GM20431 (cell line): Measurements from ENCODE around the gene IER5.

Source experiments
- in situ Hi-C: fragments of 300-500 bp; cut with MseI, MboI; formaldehyde crosslinking; loops from one replicate; pipeline ENCODE4 v1.15.0; 2020; ENCODE audit warnings: low sequenced_read_pairs; ENCODE audit not compliant: unreplicated experiment

The IER5 gene

DNA sequence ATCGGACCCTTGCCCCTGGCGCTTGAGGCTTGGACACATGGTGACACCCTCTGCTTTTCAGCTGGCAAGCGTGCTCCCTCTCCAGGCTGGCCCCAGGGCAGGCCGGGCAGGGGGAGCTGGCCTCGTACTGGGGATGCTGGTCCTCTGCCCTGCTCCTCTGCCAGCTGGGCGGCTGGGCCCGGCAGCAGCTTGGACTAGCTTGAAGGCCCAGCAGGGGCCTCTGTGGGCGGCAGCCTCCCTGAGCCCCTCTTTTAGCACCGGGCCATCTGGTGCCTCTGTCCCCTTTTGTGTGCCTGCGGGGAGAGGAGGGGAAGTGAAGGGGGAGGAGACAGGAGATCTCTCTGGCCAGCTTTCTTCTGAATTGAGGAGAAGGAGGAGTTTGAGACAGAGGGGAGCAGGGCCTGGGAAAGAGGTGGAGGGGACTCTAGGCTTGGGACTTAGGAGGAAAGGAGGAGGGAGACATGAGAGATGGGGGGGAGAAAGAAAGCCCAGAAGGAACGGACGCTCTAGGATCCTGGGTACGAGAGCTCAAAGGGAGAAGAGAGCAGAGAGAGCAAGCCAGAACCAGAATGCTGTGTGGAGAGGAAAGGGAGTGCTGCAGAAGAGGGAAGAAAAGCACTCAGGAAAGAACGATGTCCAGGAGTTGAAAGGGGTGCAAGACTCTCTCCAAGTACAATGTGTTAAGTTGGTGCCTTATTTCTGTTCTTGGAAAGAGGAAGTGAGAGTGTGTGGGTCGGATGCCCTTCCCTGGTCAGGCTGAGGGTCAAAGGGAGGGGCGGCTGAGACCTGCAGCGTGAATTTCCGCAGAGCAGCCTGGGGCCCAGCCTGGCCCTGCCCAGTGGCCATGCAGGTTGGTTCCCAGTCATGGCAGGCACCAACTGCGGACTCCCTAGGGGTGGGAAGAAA is 40.3 kb downstream of the IER5 start:
- in situ Hi-C loops = no loop called here

DNA sequence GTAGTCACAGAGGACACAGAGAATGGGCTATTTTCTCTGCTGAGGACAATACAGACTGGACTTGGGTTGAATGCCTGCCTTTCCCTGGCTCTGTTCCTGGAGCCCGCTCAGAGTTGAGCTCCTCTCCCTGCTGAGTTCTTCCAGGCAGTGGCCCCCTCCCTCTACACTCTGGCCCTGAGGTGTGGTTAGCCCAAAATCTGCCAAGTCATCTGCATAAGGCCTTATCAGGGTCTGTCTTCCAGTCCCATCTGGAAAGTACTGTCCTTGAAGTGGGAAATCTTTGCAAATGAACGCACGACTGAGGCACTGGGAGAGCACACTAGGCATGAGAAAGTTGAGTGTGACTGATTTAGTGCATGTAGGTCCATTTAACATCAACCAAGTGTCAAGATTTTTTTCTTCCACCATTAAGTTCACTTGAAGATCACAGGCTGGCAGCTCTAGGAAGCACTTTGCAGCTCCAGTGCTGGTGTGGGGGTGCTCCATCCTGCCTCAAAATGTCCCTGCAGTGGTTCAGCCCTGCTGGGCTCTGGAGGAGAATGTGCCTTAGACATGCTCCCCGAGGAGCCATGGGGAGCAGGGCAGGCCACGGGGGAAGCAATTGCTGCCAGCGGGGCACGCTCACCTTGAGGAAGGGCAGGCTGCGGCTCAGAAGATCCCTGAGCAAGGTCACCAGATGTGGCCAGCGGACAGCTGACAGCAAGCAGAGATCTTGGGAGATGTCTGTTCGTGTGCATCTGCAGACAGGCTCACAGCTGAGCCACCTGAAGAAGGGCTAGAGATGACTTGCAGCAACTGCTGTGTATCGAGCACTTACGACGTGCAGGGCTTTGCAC is 41.5 kb downstream of the IER5 start:
- in situ Hi-C loops = loop anchor here (10.0 kb wide), 1 partner anchor 45 kb away; the partner anchor contains the start of gene IER5

DNA sequence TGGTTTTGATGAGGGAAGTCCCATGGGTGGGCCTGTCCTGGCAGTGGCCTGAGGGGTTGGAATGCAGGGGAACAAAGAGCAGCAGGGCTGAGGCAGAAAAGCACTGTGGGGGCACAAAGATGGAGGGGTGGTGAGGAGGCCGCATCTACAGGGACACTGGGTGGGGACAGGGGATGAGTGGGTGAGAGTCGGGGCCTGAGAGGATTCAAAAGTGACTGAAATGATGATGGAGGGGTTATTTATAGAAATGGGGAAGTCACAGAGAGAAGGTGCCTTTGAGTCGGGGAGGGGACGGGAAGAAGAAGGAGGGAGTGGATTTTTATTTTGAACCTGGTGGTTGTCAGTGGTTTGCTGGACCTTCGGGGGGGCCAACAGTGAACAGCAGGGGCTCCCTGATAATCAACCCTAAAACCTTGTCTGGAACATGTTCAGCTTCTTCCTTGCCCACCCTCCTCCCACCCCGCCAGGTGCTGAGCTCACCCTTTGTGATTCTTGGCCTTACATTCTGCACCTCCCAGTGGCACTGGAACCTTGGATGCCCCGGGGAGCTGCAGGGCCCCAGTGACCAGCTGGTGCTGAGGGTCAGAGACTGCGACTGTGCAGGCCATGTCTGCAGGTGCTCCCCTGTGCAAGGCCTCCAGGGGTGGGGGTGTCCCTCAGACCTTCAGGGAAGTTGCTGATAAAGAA is 42.9 kb downstream of the IER5 start:
- in situ Hi-C loops = loop anchor here (10.0 kb wide), 1 partner anchor 47 kb away; the partner anchor contains the start of gene IER5

DNA sequence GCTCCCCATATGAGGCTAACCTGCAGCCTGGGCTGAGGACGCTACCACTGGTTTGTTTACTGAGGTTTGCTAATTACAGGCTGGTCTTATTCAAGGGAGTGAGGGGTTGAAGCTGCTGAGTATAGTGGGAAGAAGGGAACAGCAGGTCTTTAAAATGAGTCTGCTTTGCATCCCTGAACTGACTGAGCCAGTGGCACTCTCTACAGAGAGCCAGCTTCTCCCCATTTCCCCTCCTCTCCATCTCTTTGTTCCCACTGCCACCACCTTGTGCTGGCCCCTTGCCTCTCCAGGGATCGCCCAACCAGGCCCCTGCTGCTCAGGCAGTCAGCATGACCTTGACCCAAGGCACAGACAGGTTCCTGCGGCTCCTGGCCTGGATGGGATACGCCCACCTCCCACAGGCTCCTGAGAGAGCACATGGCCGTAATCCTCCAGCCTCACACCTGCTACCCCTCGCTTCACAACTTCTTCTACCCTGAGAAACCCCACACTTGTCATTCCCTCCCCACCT is 45.0 kb downstream of the IER5 start:
- in situ Hi-C loops = loop anchor here (10.0 kb wide), 1 partner anchor 49 kb away; the partner anchor contains the start of gene IER5

DNA sequence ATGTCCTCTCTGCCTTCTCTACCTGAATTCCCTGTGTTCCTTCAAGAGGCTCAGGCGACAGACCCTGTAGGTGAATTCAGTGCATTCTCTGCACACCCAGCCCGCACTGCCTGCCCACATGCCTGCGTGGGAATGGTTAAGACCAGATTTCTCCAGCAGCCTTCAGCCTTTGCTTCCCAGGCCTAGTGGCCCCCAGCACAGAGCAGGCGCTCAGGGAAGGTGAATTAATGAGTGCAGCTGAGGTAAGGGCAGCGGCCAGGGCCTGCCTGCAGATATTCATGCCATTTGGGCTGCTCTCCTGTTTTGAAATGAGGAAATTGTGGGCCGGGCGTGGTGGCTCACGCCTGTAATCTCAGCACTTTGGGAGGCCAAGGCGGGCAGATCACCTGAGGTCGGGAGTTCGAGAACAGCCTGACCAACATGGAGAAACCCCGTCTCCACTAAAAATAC is 45.5 kb downstream of the IER5 start:
- in situ Hi-C loops = loop anchor here (10.0 kb wide), 1 partner anchor 49 kb away; the partner anchor contains the start of gene IER5

DNA sequence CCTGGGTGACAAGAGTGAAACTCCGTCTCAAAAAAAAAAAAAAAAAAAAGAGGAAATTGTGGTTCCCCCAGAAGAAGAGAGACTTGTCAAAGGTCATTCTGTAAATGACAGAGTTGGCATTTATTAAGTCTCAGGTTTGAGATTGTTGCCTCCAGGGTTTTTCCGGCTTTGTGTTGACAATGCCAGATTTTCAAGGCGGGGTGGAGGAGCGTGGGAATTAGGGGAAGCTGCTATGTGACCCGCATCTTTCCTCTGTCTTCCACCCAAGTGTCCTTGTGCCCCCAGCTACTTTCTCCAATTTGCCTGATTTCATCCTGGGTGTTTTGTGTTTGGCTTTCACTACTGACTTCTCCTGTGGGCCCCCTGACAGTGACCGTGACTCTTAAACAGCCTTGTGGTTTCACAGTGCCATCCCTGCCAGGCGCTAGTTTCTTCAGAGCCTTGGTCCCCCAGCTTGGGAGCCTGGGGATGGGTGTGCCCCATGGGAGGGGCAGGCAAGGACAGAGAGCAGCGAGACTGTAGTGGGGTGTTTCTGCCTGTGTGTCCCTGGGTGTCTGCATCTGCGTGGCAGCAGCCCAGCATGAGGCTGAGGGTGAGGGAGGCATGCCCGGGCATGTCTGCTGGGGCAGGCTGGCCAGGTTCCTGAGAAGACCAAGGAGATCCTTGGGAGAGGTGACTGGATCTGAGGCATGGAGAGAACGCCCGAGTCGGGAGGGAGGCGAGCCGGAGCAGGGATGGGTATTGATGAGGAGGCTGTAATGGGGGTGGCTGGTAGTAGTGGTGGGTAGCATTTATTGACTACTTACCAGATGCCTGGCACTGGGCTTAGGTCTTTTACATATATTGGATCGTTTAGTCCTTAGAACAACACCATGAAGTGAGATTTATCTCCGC is 46.3 kb downstream of the IER5 start:
- in situ Hi-C loops = loop anchor here (10.0 kb wide), 1 partner anchor 50 kb away; the partner anchor contains the start of gene IER5

DNA sequence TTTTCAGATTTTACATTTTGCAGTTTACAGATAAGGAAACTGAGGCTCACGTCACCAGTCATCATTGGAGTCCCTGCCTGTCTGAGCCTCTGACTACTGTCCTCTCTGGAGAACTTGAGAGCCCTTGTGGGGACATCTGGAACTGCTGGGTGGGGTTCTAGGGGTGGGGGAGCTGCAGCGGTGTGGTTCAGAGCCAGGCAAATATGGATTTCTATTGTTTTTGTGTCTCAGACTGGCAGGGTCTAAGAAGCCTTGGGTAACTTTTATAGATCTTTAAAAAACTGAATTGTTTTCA is 46.9 kb downstream of the IER5 start:
- in situ Hi-C loops = loop anchor here (10.0 kb wide), 1 partner anchor 51 kb away; the partner anchor contains the start of gene IER5

DNA sequence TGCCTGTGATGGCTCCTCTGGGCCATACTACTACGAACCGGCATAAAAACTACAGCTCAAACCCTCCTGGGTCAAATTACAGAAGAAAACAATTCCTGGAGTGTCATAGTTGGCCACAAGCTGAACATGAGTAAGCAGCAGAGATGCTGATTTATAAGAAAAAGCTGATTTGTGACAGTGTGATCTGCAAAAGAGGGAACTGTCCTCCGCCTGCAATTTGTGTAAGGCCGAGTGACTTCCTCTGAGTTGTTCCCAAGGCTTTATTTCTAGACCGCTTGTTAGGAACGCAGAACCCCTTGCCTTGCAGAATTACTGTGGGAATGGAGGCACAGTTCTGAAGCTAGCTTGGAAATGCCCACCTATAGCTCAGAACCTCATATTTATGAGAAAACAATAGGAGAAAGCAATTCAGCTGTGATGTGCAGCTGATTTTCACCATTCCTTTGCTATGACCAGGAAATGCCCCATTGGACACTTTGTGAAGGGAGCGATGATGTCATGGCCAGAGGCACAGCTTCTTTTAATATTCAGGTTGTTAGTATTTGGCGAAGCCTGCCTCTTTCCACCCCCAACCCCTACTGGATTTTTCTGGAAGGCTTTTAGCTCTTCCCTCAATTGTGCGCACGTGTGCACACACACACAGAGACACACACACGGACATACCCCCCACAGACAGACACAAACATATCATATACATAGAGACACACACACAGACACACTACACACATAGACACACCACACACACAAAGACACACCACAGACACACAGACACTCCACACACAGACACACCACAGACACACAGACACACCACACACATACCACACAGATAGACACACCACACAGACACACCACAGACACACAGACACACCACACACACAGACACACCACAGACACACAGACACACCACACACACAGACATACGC is 47.6 kb downstream of the IER5 start:
- in situ Hi-C loops = loop anchor here (10.0 kb wide), 1 partner anchor 51 kb away; the partner anchor contains the start of gene IER5

DNA sequence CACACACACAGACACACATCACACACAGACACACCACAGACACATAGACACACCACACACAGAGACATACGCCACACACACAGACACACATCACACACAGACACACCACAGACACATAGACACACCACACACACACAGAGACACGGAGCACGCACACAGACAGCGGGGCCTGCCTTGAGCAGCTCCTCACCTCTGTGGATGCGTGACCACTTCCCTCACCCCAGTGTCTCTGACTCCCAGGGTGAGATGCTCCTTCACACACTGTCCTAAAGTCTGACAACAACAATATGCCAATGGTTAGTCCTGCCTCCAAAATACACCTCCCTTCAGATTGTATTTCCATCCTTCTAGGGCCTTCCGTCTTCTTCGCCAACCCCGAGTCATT is 48.2 kb downstream of the IER5 start:
- in situ Hi-C loops = loop anchor here (10.0 kb wide), 1 partner anchor 52 kb away; the partner anchor contains the start of gene IER5

DNA sequence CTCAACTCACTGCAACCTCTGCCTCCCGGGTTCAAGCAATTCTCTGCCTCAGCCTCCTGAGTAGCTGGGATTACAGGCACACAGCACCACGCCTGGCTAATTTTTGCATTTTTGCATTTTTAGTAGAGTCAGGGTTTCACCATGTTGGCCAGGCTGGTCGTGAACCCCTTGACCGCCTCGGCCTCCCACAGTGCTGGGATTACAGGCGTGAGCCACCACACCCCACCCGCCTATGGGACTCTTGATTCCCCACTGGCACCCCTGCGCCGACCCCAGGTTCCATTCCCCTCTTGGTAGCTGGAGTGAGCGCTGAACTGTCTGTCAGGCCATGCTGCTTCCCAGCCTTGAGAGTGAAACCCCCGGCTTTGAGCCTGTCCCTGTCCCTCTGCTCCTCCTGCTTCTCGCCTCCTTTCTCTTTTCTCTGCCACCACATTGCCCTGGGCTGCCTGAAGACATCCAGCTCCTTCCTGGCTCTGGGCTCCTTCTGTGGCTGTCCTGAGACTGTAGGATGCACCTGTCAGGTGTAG is 48.8 kb downstream of the IER5 start:
- in situ Hi-C loops = loop anchor here (10.0 kb wide), 1 partner anchor 52 kb away; the partner anchor contains the start of gene IER5

DNA sequence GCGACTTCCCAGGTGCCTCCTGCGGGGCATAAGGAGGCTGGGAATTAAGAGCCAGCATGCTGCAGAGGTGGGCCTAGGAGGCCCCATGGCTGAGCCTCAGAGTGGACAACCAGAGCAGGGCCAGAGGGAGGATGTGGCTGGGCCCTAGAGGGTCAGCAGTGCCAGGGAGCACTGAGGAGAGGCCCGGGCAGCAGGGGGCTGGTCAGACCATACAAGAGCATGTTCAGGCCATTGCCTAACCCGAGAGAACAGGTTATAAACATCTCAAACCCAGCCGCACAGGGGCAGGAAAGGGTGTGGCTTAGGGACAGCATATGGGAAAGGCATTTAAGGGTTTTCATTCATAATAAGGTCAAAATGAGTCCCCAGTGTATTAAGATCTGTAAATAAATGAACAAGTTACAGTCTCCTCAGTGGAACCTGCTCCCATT is 51.1 kb downstream of the IER5 start:
- in situ Hi-C loops = loop anchor here (10.0 kb wide), 1 partner anchor 55 kb away; the partner anchor contains the start of gene IER5

DNA sequence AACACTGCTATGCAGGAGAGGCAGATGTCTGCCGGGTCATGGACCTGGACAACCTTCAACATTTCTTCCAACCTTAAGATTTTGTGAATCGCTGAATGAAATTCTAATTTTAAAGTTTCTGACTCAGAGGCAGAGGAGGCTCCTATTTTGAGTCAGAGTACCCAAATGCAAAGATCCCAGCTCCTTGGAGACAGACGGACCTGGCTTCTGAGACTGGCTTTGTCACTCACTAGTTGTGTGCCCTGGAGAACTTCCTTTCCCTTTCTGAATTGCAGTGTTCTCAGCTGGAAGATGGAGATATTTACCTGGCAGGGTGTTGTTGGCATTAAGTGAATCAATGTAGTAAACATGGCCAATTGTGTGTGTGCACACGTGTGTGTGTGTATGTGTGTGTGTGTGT is 51.9 kb downstream of the IER5 start:
- in situ Hi-C loops = no loop called here

DNA sequence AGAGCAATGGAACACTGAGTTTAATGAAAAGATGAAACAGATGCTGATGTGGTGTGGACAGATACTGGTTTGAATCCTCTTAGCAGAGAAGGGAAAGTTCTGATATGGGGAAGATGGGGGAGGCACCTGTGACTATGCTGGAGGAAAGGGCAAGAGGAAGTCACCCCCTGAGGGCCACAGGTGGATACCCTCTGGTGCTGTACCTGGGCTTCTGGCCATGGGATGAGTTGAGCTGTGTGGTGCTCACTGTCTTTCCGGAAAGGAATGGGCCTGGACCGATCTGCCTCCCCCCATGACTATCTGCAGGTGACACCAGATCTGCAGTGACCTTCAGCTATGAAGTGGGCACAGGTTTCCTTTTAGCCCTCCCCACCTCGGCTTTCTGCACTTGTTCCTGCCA is 52.4 kb downstream of the IER5 start:
- in situ Hi-C loops = no loop called here

DNA sequence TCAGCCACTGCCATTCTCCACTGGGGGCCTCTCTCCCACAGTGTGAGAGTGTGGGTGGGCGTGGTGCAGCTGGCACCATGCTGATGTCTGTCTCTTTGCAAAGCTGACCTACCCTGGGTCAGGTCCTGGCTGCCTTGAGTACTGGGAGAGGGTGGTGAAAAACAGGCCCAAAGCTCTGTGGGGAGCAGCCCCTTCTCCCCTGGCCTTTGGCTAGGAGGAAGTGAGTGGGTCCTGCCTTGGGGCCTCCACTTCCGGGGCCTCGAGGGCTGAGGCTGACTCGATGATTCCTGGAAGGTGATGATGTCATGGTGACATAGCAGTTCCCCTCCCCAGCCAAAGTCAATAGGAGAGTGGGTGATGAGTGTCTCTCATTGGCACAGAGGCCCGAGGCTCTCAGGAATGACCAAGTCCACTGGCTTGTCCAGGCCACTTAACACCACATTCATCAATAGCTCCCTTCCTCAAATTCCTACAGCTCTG is 53.0 kb downstream of the IER5 start:
- in situ Hi-C loops = no loop called here
